ENCODE measurements around the gene RAB10.
"Not testable (repeated sequence)": the region's sequence is repeated elsewhere in the genome, so short reads cannot be mapped to it uniquely, and the experiment has no call there.

The RAB10 gene

GRCh38 chr2:26165403-26165802 is 131.5 kb downstream of the RAB10 start:
- no peak for DNase-seq

GRCh38 chr2:26166541-26166940 is 132.7 kb downstream of the RAB10 start:
- DNase-seq, result not testable (repeated sequence)

GRCh38 chr2:26168785-26169184 is 134.9 kb downstream of the RAB10 start:
- DNase-seq, result no peak

- no peak for DNase-seq
Measured at GRCh38 chr2:26169226-26169625, 135.3 kb downstream of the RAB10 start.

- no peak for DNase-seq
Measured at GRCh38 chr2:26169681-26170414, 136.0 kb downstream of the RAB10 start.

- no peak for DNase-seq
Measured at GRCh38 chr2:26170795-26171194, 136.9 kb downstream of the RAB10 start.

- no peak for DNase-seq
Measured at GRCh38 chr2:26172189-26172870, 138.4 kb downstream of the RAB10 start.

- DNase-seq, result no peak
Measured at GRCh38 chr2:26172871-26173775, 139.2 kb downstream of the RAB10 start, which contains the start of gene GAREM2. Gene GAREM2 (plus strand): TSS chr2:26173088. CDS start chr2:26173221, 133 bp downstream.

- no peak for DNase-seq
Measured at GRCh38 chr2:26173776-26174482, 140.0 kb downstream of the RAB10 start.

- no peak for DNase-seq
Measured at GRCh38 chr2:26174691-26175465, 141.0 kb downstream of the RAB10 start.

- no peak for DNase-seq
Measured at GRCh38 chr2:26175466-26176278, 141.8 kb downstream of the RAB10 start.

GRCh38 chr2:26176279-26176615 is 142.4 kb downstream of the RAB10 start:
- DNase-seq, result no peak

- DNase-seq, result no peak
Measured at GRCh38 chr2:26177122-26177521, 143.2 kb downstream of the RAB10 start.

- no peak for DNase-seq
Measured at GRCh38 chr2:26178246-26178645, 144.4 kb downstream of the RAB10 start.

GRCh38 chr2:26178746-26179436 is 145.0 kb downstream of the RAB10 start:
- no peak for DNase-seq

GRCh38 chr2:26179446-26179913 is 145.6 kb downstream of the RAB10 start:
- DNase-seq, result no peak

GRCh38 chr2:26182441-26182840 is 148.6 kb downstream of the RAB10 start:
- DNase-seq, result no peak

- DNase-seq, result no peak
Measured at GRCh38 chr2:26182887-26183630, 149.2 kb downstream of the RAB10 start.

GRCh38 chr2:26184121-26184520 is 150.2 kb downstream of the RAB10 start:
- no peak for DNase-seq

All from NCI-H446 treated with DMSO at 0.1 percent for 48 hours (cell line).